ENCODE results near the gene SNX11.

SNX11 gene

DNA sequence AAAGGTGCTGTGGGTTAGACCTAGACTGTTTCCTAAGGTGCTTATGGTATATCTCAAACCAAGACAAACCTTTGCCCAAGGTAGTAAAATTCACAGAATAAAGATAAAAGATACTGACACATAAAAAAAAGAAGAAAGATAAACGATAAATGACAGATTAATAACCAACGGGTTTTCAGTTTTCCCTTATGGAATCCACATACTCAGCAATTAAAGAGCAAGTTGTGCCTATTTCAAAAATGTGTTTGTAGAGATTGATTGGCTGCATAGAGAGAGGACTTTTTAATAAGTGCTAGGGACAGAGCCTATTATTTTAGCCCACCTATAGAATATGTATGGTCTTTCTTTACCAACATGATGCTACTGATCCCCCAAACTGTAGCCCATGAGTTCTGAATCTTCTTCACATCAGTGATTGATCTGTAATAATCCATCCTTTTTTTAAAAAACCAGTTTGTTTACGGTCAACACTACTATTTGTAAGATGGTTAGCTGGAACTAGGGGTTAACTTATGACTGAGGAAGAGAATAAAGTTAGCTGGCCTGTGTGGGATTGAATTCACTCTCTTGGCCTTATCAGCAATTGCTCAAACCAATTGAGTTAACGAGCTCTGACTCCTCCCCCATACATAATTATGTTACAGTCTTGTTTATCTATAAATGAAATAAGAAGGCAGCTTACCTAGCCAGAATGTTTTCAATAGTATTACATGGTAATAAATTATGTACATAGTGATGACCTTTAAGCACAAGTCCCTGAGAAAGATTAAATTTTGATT is 53.8 kb downstream of the SNX11 start:
- DNase-seq (ENCODE audit: low read depth in 2 of 2) = no peak

GRCh38 chr17:48162306-48162934 is 54.9 kb downstream of the SNX11 start:
- DNase-seq (ENCODE audit: low read depth in 2 of 2) = no peak

DNA sequence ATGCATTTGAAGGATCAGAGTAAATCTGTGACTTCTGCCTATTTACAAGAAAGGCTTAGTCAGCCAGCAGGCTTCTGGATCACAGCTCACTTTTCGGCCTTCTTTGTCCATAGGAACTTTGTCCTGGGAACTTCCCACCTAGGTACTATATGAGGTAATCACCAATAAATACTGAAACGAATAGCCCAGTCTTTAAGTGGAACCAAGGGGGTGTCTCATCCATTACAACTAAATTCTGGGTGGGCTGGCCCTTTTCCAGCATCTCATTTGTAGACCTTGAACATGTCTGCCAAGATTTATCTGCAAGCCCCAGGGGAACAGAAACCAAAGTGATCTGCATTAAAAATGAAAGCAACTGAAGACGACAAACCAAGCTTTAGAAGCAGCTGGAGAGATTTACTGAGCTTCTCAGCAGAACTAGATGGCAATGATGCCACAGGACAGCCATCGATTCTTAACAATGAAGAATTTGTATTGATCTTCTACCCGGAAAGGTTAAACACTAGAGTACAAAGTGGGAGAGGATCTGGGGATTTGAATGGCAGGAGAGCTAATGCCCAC is 55.5 kb downstream of the SNX11 start:
- no peak for DNase-seq (ENCODE audit: low read depth in 2 of 2)

DNA sequence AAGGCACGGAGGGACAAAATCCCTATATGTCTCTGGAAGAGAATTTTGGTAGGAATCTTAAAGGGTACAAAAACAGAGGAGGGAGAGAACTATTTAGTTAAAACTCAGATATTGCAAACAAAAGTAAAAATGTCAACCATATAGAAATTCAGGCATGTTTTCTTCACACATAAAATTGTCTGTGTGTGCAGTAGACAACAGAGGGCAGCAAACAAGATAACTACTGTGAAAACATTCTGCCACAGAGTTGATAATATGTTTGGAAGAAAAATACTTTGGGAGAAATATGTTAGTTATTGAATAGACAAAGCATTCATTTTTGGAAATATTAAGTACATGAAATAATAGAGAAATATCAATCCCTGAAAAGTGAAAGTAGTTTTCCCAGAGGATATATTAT is 56.2 kb downstream of the SNX11 start:
- DNase-seq (ENCODE audit: low read depth in 2 of 2) = no peak

GRCh38 chr17:48169926-48170325 is 62.4 kb downstream of the SNX11 start:
- no peak for DNase-seq (ENCODE audit: low read depth in 2 of 2)
